Hepatocyte (in vitro differentiated cells): ENCODE measurements around the gene NIPSNAP3A. TPM values are rescaled to one million over a fixed set of nuclear protein-coding genes. Genes with fewer than 3 reads are reported as not detected.

Source experiments
- DNase-seq: peaks from one replicate; pipeline ENCODE4 v3.0.0-alpha.2; 2016; ENCODE audit warnings: low spot score
- H2AFZ ChIP-seq: fragments of 200-600 bp; sonication (generic); 2 replicates; pipeline ENCODE4 v1.6.0; 2016; ENCODE audit warnings: antibody characterized with exemption, mild to moderate bottlenecking
- H3K27ac ChIP-seq: fragments of 200-600 bp; sonication (generic); 2 replicates; pipeline ENCODE4 v1.5.1; 2016; ENCODE audit warnings: mild to moderate bottlenecking
- H3K27me3 ChIP-seq: fragments of 200-600 bp; sonication (generic); 2 replicates; pipeline ENCODE4 v1.6.1; 2016
- H3K36me3 ChIP-seq: fragments of 200-600 bp; sonication (generic); replicated peaks from 2 replicates; pipeline ENCODE4 v1.5.1; 2016; ENCODE audit warnings: low read depth; ENCODE audit not compliant: insufficient read depth
- H3K4me1 ChIP-seq: fragments of 200-600 bp; sonication (generic); 2 replicates; pipeline ENCODE4 v1.5.1; 2016; ENCODE audit warnings: mild to moderate bottlenecking, moderate library complexity; ENCODE audit not compliant: insufficient read depth
- H3K4me2 ChIP-seq: fragments of 200-600 bp; sonication (generic); 2 replicates; pipeline ENCODE4 v1.6.0; 2016
- H3K4me3 ChIP-seq: fragments of 200-600 bp; sonication (generic); 2 replicates; pipeline ENCODE4 v1.5.1; 2016; ENCODE audit warnings: mild to moderate bottlenecking
- H3K79me2 ChIP-seq: fragments of 200-600 bp; sonication (generic); 2 replicates; pipeline ENCODE4 v1.6.0; 2017; ENCODE audit warnings: mild to moderate bottlenecking
- H3K9me2 ChIP-seq: fragments of 200-600 bp; sonication (generic); replicated peaks from 2 replicates; pipeline ENCODE4 v1.6.0; 2017; ENCODE audit warnings: mild to moderate bottlenecking; ENCODE audit not compliant: insufficient read depth
- H3K9me3 ChIP-seq: fragments of 200-600 bp; sonication (generic); 2 replicates; pipeline ENCODE4 v1.5.1; 2016; ENCODE audit warnings: low read depth, mild to moderate bottlenecking
- H4K20me1 ChIP-seq: fragments of 200-600 bp; sonication (generic); 2 replicates; pipeline ENCODE4 v1.6.0; 2016; ENCODE audit warnings: mild to moderate bottlenecking; ENCODE audit not compliant: insufficient read depth, poor library complexity, severe bottlenecking
- EZH2 ChIP-seq: fragments of 200-600 bp; sonication (generic); IDR thresholded peaks from 2 replicates; pipeline ENCODE4 v1.6.1; 2016; ENCODE audit warnings: antibody characterized with exemption, mild to moderate bottlenecking, borderline replicate concordance
- EZH2phosphoT487 ChIP-seq: fragments of 200-600 bp; sonication (generic); IDR thresholded peaks from one replicate; pipeline ENCODE4 v1.6.1; 2018; ENCODE audit warnings: antibody characterized with exemption, mild to moderate bottlenecking, low read depth, moderate library complexity; ENCODE audit not compliant: unreplicated experiment, severe bottlenecking
- WGBS: methylation state at CpG from one replicate; pipeline ENCODE4 v1.1.6; 2016; ENCODE audit warnings: low lambda C conversion rate; ENCODE audit errors: missing lambda C conversion rate; 5-methylcytosine and 5-hydroxymethylcytosine counted together
- polyA plus RNA-seq: library from polyadenylated mRNA; unstranded; fragments of >200 nt; fragmentation: Nextera tagmentation; extraction: Ambion mirVana; gene quantifications from 2 replicates; pipeline ENCODE4 v1.2.1, GENCODE V29; 2016
- total RNA-seq: library from RNA; depleted of rRNA; stranded (reverse); fragments of >200 nt; gene quantifications from 2 replicates; pipeline ENCODE4 v1.2.3, GENCODE V29; 2014
- TF ChIP-seq, protein P1 (sequence below): fragments of 200-600 bp; sonication (generic); IDR thresholded peaks from 2 replicates; pipeline ENCODE4 v1.5.1; 2016; ENCODE audit warnings: antibody characterized with exemption, mild to moderate bottlenecking; ENCODE audit not compliant: poor library complexity

NIPSNAP3A gene
- total and polyA plus RNA-seq, 2 experiments from 2014 or later, result 37.3 to 47.8 TPM

DNA sequence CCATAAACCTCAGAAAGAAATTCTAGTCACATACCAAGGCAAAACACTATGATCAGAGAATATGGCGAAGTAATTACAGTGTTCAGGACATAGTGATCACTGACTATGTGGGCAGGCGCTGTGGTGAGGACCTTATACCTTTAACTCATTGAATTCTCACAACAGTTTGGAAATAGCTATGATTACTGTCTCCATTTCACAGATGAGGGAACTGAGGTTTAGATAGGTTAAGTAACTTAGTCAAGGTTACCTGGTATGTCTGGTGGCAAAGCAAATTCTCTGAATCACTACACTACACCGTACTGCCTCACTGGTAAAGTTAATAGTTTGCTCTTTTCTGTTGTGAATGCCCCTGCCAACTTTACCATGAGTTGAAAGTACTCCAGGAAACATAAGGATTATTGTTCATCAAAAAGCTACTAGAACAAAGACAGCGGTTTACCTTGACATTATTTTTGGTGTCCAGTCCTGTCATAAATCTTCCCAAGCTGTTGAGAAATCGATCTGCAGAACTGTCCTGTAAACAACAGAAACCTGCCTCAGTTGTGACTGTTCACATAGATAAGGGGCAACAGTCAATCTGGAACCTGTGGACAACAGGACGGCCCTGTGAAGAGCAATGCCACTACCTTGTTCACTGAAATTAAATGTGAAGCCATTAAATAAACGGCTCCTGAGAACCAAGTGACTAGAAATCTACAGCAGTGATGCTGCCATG is 52.7 kb downstream of the NIPSNAP3A start:
- H2AFZ ChIP-seq, result no peak overlapping the region
- no peaks in the 10 kb centered on the region for H3K27me3 ChIP-seq
- no peaks in the 10 kb centered on the region for H3K79me2 ChIP-seq
- H3K4me1 ChIP-seq, result no peaks in the 10 kb centered on the region
- H4K20me1 ChIP-seq, result peaks cover 5% of the 10 kb centered on the region
- TF ChIP-seq, protein P1, sequence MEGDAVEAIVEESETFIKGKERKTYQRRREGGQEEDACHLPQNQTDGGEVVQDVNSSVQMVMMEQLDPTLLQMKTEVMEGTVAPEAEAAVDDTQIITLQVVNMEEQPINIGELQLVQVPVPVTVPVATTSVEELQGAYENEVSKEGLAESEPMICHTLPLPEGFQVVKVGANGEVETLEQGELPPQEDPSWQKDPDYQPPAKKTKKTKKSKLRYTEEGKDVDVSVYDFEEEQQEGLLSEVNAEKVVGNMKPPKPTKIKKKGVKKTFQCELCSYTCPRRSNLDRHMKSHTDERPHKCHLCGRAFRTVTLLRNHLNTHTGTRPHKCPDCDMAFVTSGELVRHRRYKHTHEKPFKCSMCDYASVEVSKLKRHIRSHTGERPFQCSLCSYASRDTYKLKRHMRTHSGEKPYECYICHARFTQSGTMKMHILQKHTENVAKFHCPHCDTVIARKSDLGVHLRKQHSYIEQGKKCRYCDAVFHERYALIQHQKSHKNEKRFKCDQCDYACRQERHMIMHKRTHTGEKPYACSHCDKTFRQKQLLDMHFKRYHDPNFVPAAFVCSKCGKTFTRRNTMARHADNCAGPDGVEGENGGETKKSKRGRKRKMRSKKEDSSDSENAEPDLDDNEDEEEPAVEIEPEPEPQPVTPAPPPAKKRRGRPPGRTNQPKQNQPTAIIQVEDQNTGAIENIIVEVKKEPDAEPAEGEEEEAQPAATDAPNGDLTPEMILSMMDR, result no peak
- TF ChIP-seq EZH2phosphoT487 (no peak), EZH2 (no peak)
- no peak overlapping the region for H3K4me3 ChIP-seq
- no peaks in the 10 kb centered on the region for H3K9me3 ChIP-seq
- H3K9me2 ChIP-seq, result no peaks in the 10 kb centered on the region
- no peak overlapping the region for H3K27ac ChIP-seq
- no peak for DNase-seq
- 89% methylated on average over 7 of the region's 7 CpGs for WGBS
- no peak overlapping the region for H3K4me2 ChIP-seq
- H3K36me3 ChIP-seq, result no peaks in the 10 kb centered on the region

DNA sequence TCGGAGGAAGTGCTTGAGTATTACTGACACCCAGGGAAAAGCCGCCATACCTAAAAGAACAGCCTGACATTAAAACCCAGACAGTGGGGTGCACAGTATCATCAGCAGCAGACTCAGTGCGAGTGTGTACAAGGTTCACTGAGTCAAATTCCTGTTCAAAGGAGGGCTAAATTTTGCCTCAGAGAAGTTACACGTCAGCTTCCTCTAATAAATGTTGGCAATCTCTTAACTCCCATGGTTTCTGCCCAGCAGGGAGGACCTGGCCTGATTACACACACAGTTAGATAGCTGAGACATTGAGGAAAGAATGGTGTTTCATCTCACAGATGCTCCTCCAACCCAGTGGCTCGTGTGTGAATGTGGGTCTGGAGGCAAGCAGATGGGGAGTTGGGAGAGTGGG is 54.6 kb downstream of the NIPSNAP3A start:
- DNase-seq, result no peak
- Histone ChIP-seq H3K36me3 (no peaks in the 10 kb centered on the region), H3K4me3 (no peak overlapping the region), H3K9me2 (no peaks in the 10 kb centered on the region), H4K20me1 (peaks cover 5% of the 10 kb centered on the region), H2AFZ (no peak overlapping the region), H3K9me3 (no peaks in the 10 kb centered on the region), H3K4me1 (no peaks in the 10 kb centered on the region), H3K4me2 (no peak overlapping the region), H3K27me3 (no peaks in the 10 kb centered on the region), H3K27ac (no peak overlapping the region), H3K79me2 (no peaks in the 10 kb centered on the region)
- no peak for TF ChIP-seq EZH2phosphoT487
- no peak for TF ChIP-seq EZH2
- TF ChIP-seq, protein P1, result no peak
- 88% methylated on average over 5 of the region's 5 CpGs for WGBS

DNA sequence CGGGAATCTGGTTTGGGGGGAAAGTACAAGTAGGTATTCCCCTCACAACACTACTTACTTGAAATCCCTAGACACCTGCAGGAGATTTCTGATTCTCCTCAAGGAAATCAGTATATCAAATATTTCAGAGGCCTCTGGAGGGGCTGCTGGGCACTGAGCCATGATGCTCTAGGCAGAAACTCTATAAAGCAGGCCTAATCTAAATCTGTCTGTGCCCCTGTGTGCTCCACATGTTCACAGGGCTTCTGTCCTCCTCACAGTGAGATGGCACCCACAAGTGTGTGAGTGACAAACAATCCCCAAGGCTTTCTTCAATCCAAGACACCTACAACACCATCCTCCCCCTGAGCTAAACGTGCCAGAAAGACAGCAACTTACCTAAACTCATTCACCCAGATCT is 55.4 kb downstream of the NIPSNAP3A start:
- Histone ChIP-seq H3K36me3 (no peaks in the 10 kb centered on the region), H3K79me2 (no peaks in the 10 kb centered on the region), H3K4me3 (no peak overlapping the region), H3K27me3 (no peaks in the 10 kb centered on the region), H3K9me2 (no peaks in the 10 kb centered on the region), H3K4me1 (no peaks in the 10 kb centered on the region), H3K27ac (no peak overlapping the region), H4K20me1 (peaks cover 5% of the 10 kb centered on the region), H2AFZ (no peak overlapping the region), H3K9me3 (no peaks in the 10 kb centered on the region), H3K4me2 (no peak overlapping the region)
- TF ChIP-seq EZH2, result no peak
- TF ChIP-seq, protein P1, result no peak
- TF ChIP-seq EZH2phosphoT487, result no peak
- 91% methylated on average over 2 of the region's 2 CpGs for WGBS
- no peak for DNase-seq
